Trophoblast cell (in vitro differentiated cells and primary cell): ENCODE results near the gene LPP.

Experiments
- DNase-seq, 2 donors: peaks; one replicate each; pipeline ENCODE4 v3.0.0-alpha.2; 2016
- H2AFZ ChIP-seq: 2 replicates; pipeline ENCODE4 v1.6.1; 2013; ENCODE audit warnings: low read length, moderate library complexity, mild to moderate bottlenecking; ENCODE audit not compliant: insufficient read depth, poor library complexity
- H2AK5ac ChIP-seq: 2 replicates; pipeline ENCODE4 v1.6.1; 2013; ENCODE audit warnings: mild to moderate bottlenecking, low read length
- H2BK120ac ChIP-seq: 2 replicates; pipeline ENCODE4 v1.6.1; 2013; ENCODE audit warnings: low read length, mild to moderate bottlenecking, moderate library complexity; ENCODE audit not compliant: insufficient read depth, poor library complexity
- H2BK12ac ChIP-seq: 2 replicates; pipeline ENCODE4 v1.6.1; 2013; ENCODE audit warnings: mild to moderate bottlenecking, low read length, moderate library complexity
- H2BK5ac ChIP-seq: 2 replicates; pipeline ENCODE4 v1.6.1; 2013; ENCODE audit warnings: low read length, low read depth, moderate library complexity, mild to moderate bottlenecking; ENCODE audit not compliant: poor library complexity
- H3K14ac ChIP-seq: 2 replicates; pipeline ENCODE4 v1.6.1; 2013; ENCODE audit warnings: mild to moderate bottlenecking, low read length
- H3K18ac ChIP-seq: 2 replicates; pipeline ENCODE4 v1.6.1; 2013; ENCODE audit warnings: mild to moderate bottlenecking, low read length
- H3K23ac ChIP-seq: 2 replicates; pipeline ENCODE4 v1.6.1; 2013; ENCODE audit warnings: low read length
- H3K27ac ChIP-seq: 2 replicates; pipeline ENCODE4 v1.5.1; 2013; ENCODE audit warnings: low read depth, mild to moderate bottlenecking, inconsistent platforms, low read length, moderate library complexity
- H3K27me3 ChIP-seq: 2 replicates; pipeline ENCODE4 v1.6.1; 2013; ENCODE audit warnings: inconsistent platforms, mild to moderate bottlenecking, low read length, moderate library complexity; ENCODE audit not compliant: insufficient read depth
- H3K36me3 ChIP-seq, 2 experiments: 1 replicate in 1 of 2; 2 replicates in 1 of 2; pipeline ENCODE4 v1.6.1; 2013; ENCODE audit warnings: low read length in 2 of 2, mild to moderate bottlenecking in 2 of 2, moderate library complexity in 1 of 2; ENCODE audit not compliant: insufficient read depth in 2 of 2, control insufficient read depth in 1 of 2
- H3K4ac ChIP-seq: 2 replicates; pipeline ENCODE4 v1.6.1; 2013; ENCODE audit warnings: low read depth, mild to moderate bottlenecking, low read length, moderate library complexity
- H3K4me1 ChIP-seq, 2 experiments: 1 replicate in 1 of 2; 2 replicates in 1 of 2; pipeline ENCODE4 v1.6.1; 2013; ENCODE audit warnings: low read length in 2 of 2, mild to moderate bottlenecking in 2 of 2, moderate library complexity in 1 of 2; ENCODE audit not compliant: insufficient read depth in 2 of 2, control insufficient read depth in 1 of 2
- H3K4me2 ChIP-seq: 2 replicates; pipeline ENCODE4 v1.6.1; 2013; ENCODE audit warnings: inconsistent platforms, mild to moderate bottlenecking, low read length, moderate library complexity
- H3K4me3 ChIP-seq: 2 replicates; pipeline ENCODE4 v1.5.1; 2013; ENCODE audit warnings: mild to moderate bottlenecking, low read depth, low read length, inconsistent platforms
- H3K79me1 ChIP-seq: one replicate; pipeline ENCODE4 v1.6.1; 2013; ENCODE audit warnings: low read length
- H3K79me2 ChIP-seq: 2 replicates; pipeline ENCODE4 v1.6.1; 2013; ENCODE audit warnings: low read length, mild to moderate bottlenecking; ENCODE audit not compliant: control insufficient read depth, insufficient read depth, poor library complexity
- H3K9ac ChIP-seq: 2 replicates; pipeline ENCODE4 v1.6.1; 2013; ENCODE audit warnings: mild to moderate bottlenecking, low read length
- H3K9me3 ChIP-seq: 2 replicates; pipeline ENCODE4 v1.6.1; 2013; ENCODE audit warnings: low read depth, mild to moderate bottlenecking, control low read depth, inconsistent platforms, low read length; ENCODE audit not compliant: insufficient read depth
- H4K12ac ChIP-seq: 2 replicates; pipeline ENCODE4 v1.6.1; 2013; ENCODE audit warnings: low read depth, mild to moderate bottlenecking, low read length, moderate library complexity
- H4K8ac ChIP-seq: 2 replicates; pipeline ENCODE4 v1.6.1; 2013; ENCODE audit warnings: low read depth, mild to moderate bottlenecking, low read length, moderate library complexity
- H4K91ac ChIP-seq: one replicate; pipeline ENCODE4 v1.6.1; 2013; ENCODE audit warnings: low read depth, mild to moderate bottlenecking, low read length, moderate library complexity
- WGBS: extraction: QIAGEN DNeasy Blood & Tissue Kit; methylation state at CpG from one replicate; pipeline ENCODE4 v1.1.7; 2013; ENCODE audit warnings: missing lambda C conversion rate; ENCODE audit not compliant: insufficient read length, insufficient coverage; ENCODE audit errors: extremely low coverage; 5-methylcytosine and 5-hydroxymethylcytosine counted together

LPP gene

GRCh38 chr3:188341501-188341900 lies 187.5 kb downstream of the LPP start:
- Histone ChIP-seq H2AFZ (no peak overlapping the region), H2AK5ac (no peak overlapping the region), H3K4ac (no peak overlapping the region), H2BK120ac (no peak overlapping the region), H3K23ac (no peak overlapping the region), H3K79me2 (no peaks in the 10 kb centered on the region), H4K91ac (no peak overlapping the region), H3K36me3 (no peaks in the 10 kb centered on the region), H2BK5ac (no peak overlapping the region), H3K14ac (no peak overlapping the region), H3K4me2 (no peak overlapping the region), H4K12ac (no peak overlapping the region), H3K4me1 (no peaks in the 10 kb centered on the region), H3K9me3 (no peaks in the 10 kb centered on the region), H3K79me1 (no peaks in the 10 kb centered on the region), H4K8ac (no peak overlapping the region), H3K27ac (no peak overlapping the region), H3K9ac (no peak overlapping the region), H2BK12ac (no peak overlapping the region), H3K4me3 (no peak overlapping the region), H3K27me3 (no peaks in the 10 kb centered on the region), H3K18ac (no peak overlapping the region)
- no CpG with 5 or more reads among the region's 2 CpGs for WGBS
- DNase-seq: no peak

- no peaks in the 10 kb centered on the region for H3K9me3 ChIP-seq
- H3K4me3 ChIP-seq: no peak overlapping the region
- no peak overlapping the region for H4K91ac ChIP-seq
- H3K27me3 ChIP-seq: no peaks in the 10 kb centered on the region
- H3K36me3 ChIP-seq: no peaks in the 10 kb centered on the region
- H2AK5ac ChIP-seq: no peak overlapping the region
- no peak overlapping the region for H3K9ac ChIP-seq
- H2BK120ac ChIP-seq: no peak overlapping the region
- H2BK12ac ChIP-seq: no peak overlapping the region
- H3K27ac ChIP-seq: no peak overlapping the region
- no peak overlapping the region for H3K23ac ChIP-seq
- no peak overlapping the region for H4K8ac ChIP-seq
- no peaks in the 10 kb centered on the region for H3K4me1 ChIP-seq
- H3K4ac ChIP-seq: no peak overlapping the region
- no peak for DNase-seq
- no CpG with 5 or more reads among the region's 9 CpGs for WGBS
- H2BK5ac ChIP-seq: no peak overlapping the region
- H2AFZ ChIP-seq: no peak overlapping the region
- H4K12ac ChIP-seq: no peak overlapping the region
- H3K79me2 ChIP-seq: no peaks in the 10 kb centered on the region
- no peaks in the 10 kb centered on the region for H3K79me1 ChIP-seq
- no peak overlapping the region for H3K14ac ChIP-seq
- no peak overlapping the region for H3K4me2 ChIP-seq
- no peak overlapping the region for H3K18ac ChIP-seq
These were observed 189.2 kb downstream of the LPP start for GRCh38 chr3:188342991-188343732.

GRCh38 chr3:188343894-188344293 lies 189.9 kb downstream of the LPP start:
- H4K12ac ChIP-seq: no peak overlapping the region
- no peaks in the 10 kb centered on the region for H3K36me3 ChIP-seq
- no peaks in the 10 kb centered on the region for H3K9me3 ChIP-seq
- H3K18ac ChIP-seq: no peak overlapping the region
- no CpG with 5 or more reads among the region's 5 CpGs for WGBS
- no peak for DNase-seq
- H3K14ac ChIP-seq: no peak overlapping the region
- no peaks in the 10 kb centered on the region for H3K79me1 ChIP-seq
- H2AFZ ChIP-seq: no peak overlapping the region
- H4K8ac ChIP-seq: no peak overlapping the region
- no peak overlapping the region for H2BK120ac ChIP-seq
- no peak overlapping the region for H3K4ac ChIP-seq
- H2BK12ac ChIP-seq: no peak overlapping the region
- no peak overlapping the region for H3K27ac ChIP-seq
- H3K4me1 ChIP-seq: peaks cover 2% of the 10 kb centered on the region in 2 experiments
- no peak overlapping the region for H2AK5ac ChIP-seq
- H4K91ac ChIP-seq: no peak overlapping the region
- H3K4me3 ChIP-seq: no peak overlapping the region
- no peak overlapping the region for H3K23ac ChIP-seq
- H3K79me2 ChIP-seq: no peaks in the 10 kb centered on the region
- no peak overlapping the region for H3K9ac ChIP-seq
- no peak overlapping the region for H2BK5ac ChIP-seq
- no peak overlapping the region for H3K4me2 ChIP-seq
- no peaks in the 10 kb centered on the region for H3K27me3 ChIP-seq

GRCh38 chr3:188345223-188345622 lies 191.3 kb downstream of the LPP start:
- Histone ChIP-seq H3K27ac (no peak overlapping the region), H3K4me1 (peaks cover 2 to 7% of the 10 kb centered on the region in 2 experiments), H2AK5ac (no peak overlapping the region), H3K36me3 (no peaks in the 10 kb centered on the region), H3K27me3 (no peaks in the 10 kb centered on the region), H4K8ac (no peak overlapping the region), H3K79me1 (no peaks in the 10 kb centered on the region), H3K18ac (no peak overlapping the region), H4K12ac (no peak overlapping the region), H3K4me3 (no peak overlapping the region), H3K4ac (peak overlapping the region; percentile 64), H3K9ac (no peak overlapping the region), H2BK12ac (no peak overlapping the region), H2BK120ac (no peak overlapping the region), H3K4me2 (no peak overlapping the region), H3K14ac (no peak overlapping the region), H2AFZ (no peak overlapping the region), H3K23ac (no peak overlapping the region), H3K9me3 (no peaks in the 10 kb centered on the region), H3K79me2 (no peaks in the 10 kb centered on the region), H4K91ac (no peak overlapping the region), H2BK5ac (no peak overlapping the region)
- no CpG with 5 or more reads among the region's 5 CpGs for WGBS
- DNase-seq: no peak
